Testis (tissue), 2 donors: ENCODE data around the gene PCP2.

Experiments
- CTCF ChIP-seq, 3 experiments: fragments of 450-650 bp in 2 of 3; fragments of 200-600 bp in 1 of 3; sonication (generic) in 1 of 3; IDR thresholded peaks; one replicate each; pipeline ENCODE4 v1.5.1; 2016 to 2019; ENCODE audit warnings: antibody characterized with exemption in 3 of 3, mild to moderate bottlenecking in 2 of 3, moderate library complexity in 1 of 3
- POLR2A ChIP-seq: fragments of 450-650 bp; IDR thresholded peaks from one replicate; pipeline ENCODE4 v1.6.1; 2017; ENCODE audit warnings: antibody characterized with exemption, mild to moderate bottlenecking, moderate library complexity

- TF ChIP-seq CTCF (IDR thresholded peaks at IDR 0.05) (no peak), POLR2A (no peak)
Observed at GRCh38 chr19:7611541-7612279, 21.8 kb downstream of the PCP2 start.
